ENCODE results near the gene CACHD1.

CACHD1 gene

DNA sequence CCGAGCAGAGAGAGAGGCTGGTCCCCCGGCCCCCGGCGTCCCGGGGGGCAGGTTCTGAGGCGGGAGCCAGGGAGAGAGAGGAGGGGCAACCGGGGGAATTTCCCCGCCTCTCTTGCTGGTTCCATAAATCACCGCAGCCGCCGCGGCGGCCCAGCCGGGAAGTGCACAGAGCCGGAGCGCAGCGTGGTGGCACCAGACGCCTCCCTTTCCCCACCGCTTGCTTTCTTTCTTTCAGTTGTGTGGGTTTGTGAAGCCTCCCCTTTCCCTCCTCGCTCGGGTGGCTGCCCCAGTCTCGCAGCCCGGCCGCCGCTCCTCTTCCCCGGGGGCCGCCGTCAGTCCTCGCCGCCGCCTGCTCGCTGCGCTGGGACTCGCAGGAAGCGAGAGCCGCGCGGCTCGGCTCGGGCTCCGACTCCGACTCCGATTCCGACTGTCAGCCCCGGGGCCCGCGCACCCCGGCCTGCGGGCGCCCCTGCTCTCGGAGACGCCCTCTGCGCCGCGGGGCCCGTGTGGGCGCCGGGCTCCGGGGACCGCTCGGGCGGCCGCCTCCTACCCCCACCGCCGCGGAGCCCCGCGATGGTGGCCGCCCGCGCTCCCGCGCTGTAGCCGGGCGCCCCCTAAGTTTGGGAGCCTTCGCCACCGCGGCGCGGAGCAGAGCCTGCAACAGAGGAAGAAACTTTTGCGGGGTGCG lies at the start of gene CACHD1:
CACHD1 (plus strand) TSS at position 153 of the 688 bp plus-strand sequence. CDS start 616 bp downstream, outside the sequence.
- Mint-ChIP-seq H3K27ac (peak within 1 kb of the TSS; percentile 21), H3K4me1 (peaks cover 25% of the 10 kb centered on the region), H3K9me3 (no peaks in the 10 kb centered on the region), H3K36me3 (no peaks in the 10 kb centered on the region), H3K27me3 (peaks cover 31% of the 10 kb centered on the region), H3K4me3 (peak within 1 kb of the TSS; percentile 84)

- peaks cover 1% of the 10 kb centered on the region for H3K27me3 Mint-ChIP-seq
- H3K36me3 Mint-ChIP-seq: no peaks in the 10 kb centered on the region
- H3K27ac Mint-ChIP-seq: no peak overlapping the region
- H3K4me3 Mint-ChIP-seq: no peak overlapping the region
- H3K9me3 Mint-ChIP-seq: no peaks in the 10 kb centered on the region
- H3K4me1 Mint-ChIP-seq: no peaks in the 10 kb centered on the region
These were observed 48.6 kb upstream of the CACHD1 start for GRCh38 chr1:64421377-64421776.

- Mint-ChIP-seq H3K4me1 (no peaks in the 10 kb centered on the region), H3K27ac (no peak overlapping the region), H3K9me3 (no peaks in the 10 kb centered on the region)
These were observed 46.4 kb upstream of the CACHD1 start for GRCh38 chr1:64423526-64423925.

DNA sequence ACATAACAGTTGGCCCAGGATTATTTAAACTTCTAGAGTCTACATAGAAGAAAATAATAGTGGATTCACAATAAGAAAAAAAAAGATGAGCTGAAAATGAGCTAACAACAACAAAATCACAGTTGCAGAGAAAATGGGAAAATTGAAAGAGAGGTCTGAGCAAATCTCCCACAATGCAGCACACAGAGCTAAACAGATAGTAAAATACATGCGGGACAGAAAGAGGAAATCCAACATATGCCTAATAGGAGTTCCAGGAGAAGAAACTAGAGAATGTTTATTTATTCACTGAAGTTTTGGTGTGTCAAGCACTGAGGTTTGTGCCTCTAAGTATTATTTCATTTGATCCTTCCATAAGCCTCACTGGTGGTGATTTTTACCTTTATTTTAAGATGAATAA lies 45.5 kb upstream of the CACHD1 start:
- peaks cover 1% of the 10 kb centered on the region for H3K27me3 Mint-ChIP-seq
- no peak overlapping the region for H3K27ac Mint-ChIP-seq

More at GRCh38 chr1:64423526-64423925, 46.4 kb upstream of the CACHD1 start:
- no peaks in the 10 kb centered on the region for H3K36me3 Mint-ChIP-seq
- H3K4me3 Mint-ChIP-seq: no peak overlapping the region
- H3K27me3 Mint-ChIP-seq: peaks cover 1% of the 10 kb centered on the region

DNA sequence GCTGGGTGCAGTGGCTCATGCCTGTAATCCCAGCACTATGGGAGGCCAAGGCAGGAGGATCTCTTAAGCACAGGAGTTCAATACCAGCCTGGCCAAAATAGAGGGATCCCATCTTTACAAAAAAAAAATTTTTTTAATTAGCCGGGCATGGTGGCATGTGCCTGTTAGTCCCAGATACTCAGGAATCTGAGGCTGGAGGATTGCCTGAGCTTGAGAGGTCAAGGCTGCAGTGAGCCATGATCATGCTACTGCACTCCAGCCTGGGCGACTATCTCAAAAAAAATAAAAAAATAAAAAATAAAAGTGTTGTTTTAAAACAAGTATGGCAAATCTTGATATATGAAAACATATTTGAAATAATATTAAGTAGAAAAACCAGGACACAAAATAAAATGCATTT lies 44.4 kb upstream of the CACHD1 start:
- H3K9me3 Mint-ChIP-seq: no peaks in the 10 kb centered on the region
- no peaks in the 10 kb centered on the region for H3K4me1 Mint-ChIP-seq
- H3K4me3 Mint-ChIP-seq: no peak overlapping the region
- no peaks in the 10 kb centered on the region for H3K36me3 Mint-ChIP-seq
- H3K27me3 Mint-ChIP-seq: peaks cover 1% of the 10 kb centered on the region
- H3K27ac Mint-ChIP-seq: no peak overlapping the region

More for the DNA sequence above, 45.5 kb upstream of the CACHD1 start:
- no peaks in the 10 kb centered on the region for H3K9me3 Mint-ChIP-seq
- no peaks in the 10 kb centered on the region for H3K4me1 Mint-ChIP-seq
- H3K36me3 Mint-ChIP-seq: no peaks in the 10 kb centered on the region
- no peak overlapping the region for H3K4me3 Mint-ChIP-seq

GRCh38 chr1:64426681-64427080 lies 43.2 kb upstream of the CACHD1 start:
- H3K36me3 Mint-ChIP-seq: no peaks in the 10 kb centered on the region
- peaks cover 1% of the 10 kb centered on the region for H3K27me3 Mint-ChIP-seq
- no peak overlapping the region for H3K27ac Mint-ChIP-seq
- no peaks in the 10 kb centered on the region for H3K4me1 Mint-ChIP-seq
- H3K9me3 Mint-ChIP-seq: no peaks in the 10 kb centered on the region
- H3K4me3 Mint-ChIP-seq: no peak overlapping the region

DNA sequence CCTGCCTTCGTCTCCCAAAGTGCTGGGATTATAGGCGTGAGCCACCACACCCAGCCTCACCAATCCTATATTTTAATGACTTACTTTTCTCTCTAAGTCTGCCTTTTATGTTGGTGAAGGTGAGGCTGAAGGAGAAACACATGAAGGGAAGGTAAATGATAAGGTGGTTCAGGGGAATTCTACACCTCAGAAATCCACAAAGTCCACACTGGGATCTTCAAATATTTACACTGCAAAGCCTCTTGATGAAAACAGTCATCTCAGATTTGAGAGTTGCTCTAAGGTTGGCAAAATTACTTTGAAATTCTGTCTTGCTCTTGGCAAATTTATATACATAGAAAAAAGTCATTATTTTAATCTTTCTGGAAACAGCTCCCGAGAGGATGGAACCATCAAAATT lies 42.0 kb upstream of the CACHD1 start:
- H3K4me3 Mint-ChIP-seq: no peak overlapping the region
- no peaks in the 10 kb centered on the region for H3K27me3 Mint-ChIP-seq
- H3K27ac Mint-ChIP-seq: no peak overlapping the region
- H3K4me1 Mint-ChIP-seq: no peaks in the 10 kb centered on the region
- H3K9me3 Mint-ChIP-seq: no peaks in the 10 kb centered on the region
- H3K36me3 Mint-ChIP-seq: no peaks in the 10 kb centered on the region

GRCh38 chr1:64433308-64433707 lies 36.6 kb upstream of the CACHD1 start:
- no peaks in the 10 kb centered on the region for H3K9me3 Mint-ChIP-seq
- H3K27me3 Mint-ChIP-seq: no peaks in the 10 kb centered on the region
- no peaks in the 10 kb centered on the region for H3K36me3 Mint-ChIP-seq
- H3K4me1 Mint-ChIP-seq: no peaks in the 10 kb centered on the region
- H3K27ac Mint-ChIP-seq: no peak overlapping the region
- H3K4me3 Mint-ChIP-seq: no peak overlapping the region

- Mint-ChIP-seq H3K27ac (no peak overlapping the region), H3K4me1 (no peaks in the 10 kb centered on the region)
These were observed 36.2 kb upstream of the CACHD1 start for GRCh38 chr1:64433747-64434146.

DNA sequence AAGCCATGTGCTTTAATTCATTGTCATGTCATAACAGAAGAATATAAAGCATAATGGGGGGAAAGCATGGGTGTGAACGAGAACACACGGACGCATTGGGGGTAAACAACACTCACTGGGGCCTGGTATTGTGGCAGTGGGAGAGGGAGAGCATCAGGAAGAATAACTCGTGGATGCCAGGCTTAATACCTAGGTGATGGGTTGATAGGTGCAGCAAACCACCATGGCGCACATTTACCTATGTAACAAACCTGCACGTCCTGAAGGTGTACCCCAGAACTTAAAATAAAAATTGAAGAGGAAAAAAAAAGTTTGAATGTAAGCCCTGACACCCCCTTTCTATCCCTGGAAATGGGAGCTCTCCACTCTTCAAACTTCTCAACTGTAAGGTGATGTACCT lies 34.9 kb upstream of the CACHD1 start:
- H3K4me1 Mint-ChIP-seq: no peaks in the 10 kb centered on the region
- H3K27me3 Mint-ChIP-seq: no peaks in the 10 kb centered on the region
- H3K27ac Mint-ChIP-seq: no peak overlapping the region
- no peak overlapping the region for H3K4me3 Mint-ChIP-seq
- no peaks in the 10 kb centered on the region for H3K9me3 Mint-ChIP-seq
- H3K36me3 Mint-ChIP-seq: no peaks in the 10 kb centered on the region

More at GRCh38 chr1:64433747-64434146, 36.2 kb upstream of the CACHD1 start:
- H3K27me3 Mint-ChIP-seq: no peaks in the 10 kb centered on the region
- no peaks in the 10 kb centered on the region for H3K9me3 Mint-ChIP-seq
- H3K36me3 Mint-ChIP-seq: no peaks in the 10 kb centered on the region
- H3K4me3 Mint-ChIP-seq: no peak overlapping the region

DNA sequence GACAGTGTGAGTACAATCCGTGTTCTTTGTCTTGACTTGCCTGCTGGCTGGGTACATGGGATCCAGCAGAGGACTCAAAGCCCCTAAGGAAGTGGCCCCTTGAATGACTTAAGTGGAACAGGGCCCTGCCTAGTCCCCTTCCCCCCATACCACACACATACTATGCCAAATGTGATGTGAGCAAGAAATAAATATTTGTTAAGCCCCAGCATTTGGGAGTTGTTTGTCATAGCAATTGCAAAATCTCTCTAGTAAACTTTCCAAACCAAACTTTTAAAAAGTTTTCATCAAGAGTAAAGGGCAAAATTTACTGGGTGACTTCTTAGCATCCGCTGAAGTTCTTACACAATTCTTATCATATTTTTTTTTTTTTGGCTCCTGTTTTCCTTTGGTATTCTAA lies 32.5 kb upstream of the CACHD1 start:
- H3K4me3 Mint-ChIP-seq: no peak overlapping the region

GRCh38 chr1:64440183-64440826 lies 29.6 kb upstream of the CACHD1 start:
- Mint-ChIP-seq H3K4me1 (no peaks in the 10 kb centered on the region), H3K36me3 (no peaks in the 10 kb centered on the region), H3K4me3 (no peak overlapping the region), H3K27me3 (no peaks in the 10 kb centered on the region), H3K27ac (no peak overlapping the region), H3K9me3 (no peaks in the 10 kb centered on the region)

More for the DNA sequence above, 32.5 kb upstream of the CACHD1 start:
- H3K36me3 Mint-ChIP-seq: no peaks in the 10 kb centered on the region
- no peaks in the 10 kb centered on the region for H3K9me3 Mint-ChIP-seq
- H3K4me1 Mint-ChIP-seq: no peaks in the 10 kb centered on the region
- H3K27me3 Mint-ChIP-seq: no peaks in the 10 kb centered on the region
- no peak overlapping the region for H3K27ac Mint-ChIP-seq

- H3K4me3 Mint-ChIP-seq: no peak overlapping the region
- peaks cover under 1% of the 10 kb centered on the region for H3K27me3 Mint-ChIP-seq
- no peaks in the 10 kb centered on the region for H3K9me3 Mint-ChIP-seq
- H3K4me1 Mint-ChIP-seq: no peaks in the 10 kb centered on the region
- H3K27ac Mint-ChIP-seq: no peak overlapping the region
- H3K36me3 Mint-ChIP-seq: no peaks in the 10 kb centered on the region
These were observed 18.5 kb upstream of the CACHD1 start for GRCh38 chr1:64451440-64451839.

DNA sequence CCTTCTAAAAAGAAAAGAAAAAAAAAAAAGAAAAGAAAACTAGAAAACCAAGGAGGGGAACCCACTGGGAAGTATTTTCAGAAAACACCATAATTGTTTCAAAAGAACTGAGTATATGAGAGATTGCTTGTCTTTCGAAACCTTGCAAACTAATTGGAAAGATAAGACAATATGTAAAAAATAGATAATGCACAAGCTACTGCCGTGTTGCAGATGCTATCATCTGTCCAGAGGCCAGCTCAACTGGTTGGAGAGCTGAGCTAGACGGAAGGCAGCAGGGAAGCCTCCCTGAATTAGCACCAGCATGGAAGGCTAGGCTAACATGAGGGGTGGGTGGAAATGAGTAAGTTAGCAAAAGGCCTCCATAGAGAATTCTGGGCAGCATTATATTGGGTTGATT lies 16.2 kb upstream of the CACHD1 start:
- H3K27me3 Mint-ChIP-seq: no peaks in the 10 kb centered on the region
- no peaks in the 10 kb centered on the region for H3K4me1 Mint-ChIP-seq
- no peaks in the 10 kb centered on the region for H3K9me3 Mint-ChIP-seq
- H3K4me3 Mint-ChIP-seq: no peak overlapping the region
- H3K27ac Mint-ChIP-seq: no peak overlapping the region
- H3K36me3 Mint-ChIP-seq: no peaks in the 10 kb centered on the region

GRCh38 chr1:64458915-64459314 lies 11.0 kb upstream of the CACHD1 start:
- no peaks in the 10 kb centered on the region for H3K9me3 Mint-ChIP-seq
- H3K27me3 Mint-ChIP-seq: peaks cover 1% of the 10 kb centered on the region
- no peak overlapping the region for H3K27ac Mint-ChIP-seq
- H3K4me3 Mint-ChIP-seq: no peak overlapping the region
- no peaks in the 10 kb centered on the region for H3K36me3 Mint-ChIP-seq
- H3K4me1 Mint-ChIP-seq: no peaks in the 10 kb centered on the region

- H3K4me1 Mint-ChIP-seq: no peaks in the 10 kb centered on the region
- no peaks in the 10 kb centered on the region for H3K9me3 Mint-ChIP-seq
- H3K27me3 Mint-ChIP-seq: peaks cover 1% of the 10 kb centered on the region
- H3K27ac Mint-ChIP-seq: no peak overlapping the region
- H3K36me3 Mint-ChIP-seq: no peaks in the 10 kb centered on the region
- H3K4me3 Mint-ChIP-seq: no peak overlapping the region
These were observed 10.2 kb upstream of the CACHD1 start for GRCh38 chr1:64459743-64460142.
